K562 (cell line): ENCODE results near the gene HLA-E. TPM values are rescaled to one million over a fixed set of nuclear protein-coding genes. Genes with fewer than 3 reads are reported as not detected.

ENCODE experiments used
- CTCF ChIP-seq, 3 experiments: IDR thresholded peaks in 2 of 3; conservative IDR thresholded peaks in 1 of 3; 2 replicates each; pipeline ENCODE4 v1.5.1; 2011 to 2012; ENCODE audit warnings: low read length in 3 of 3, mild to moderate bottlenecking in 3 of 3, control low read depth in 2 of 3, improper control_type of control experiment in 1 of 3, inconsistent platforms in 1 of 3, low read depth in 1 of 3, mixed read lengths in 1 of 3, moderate library complexity in 1 of 3; ENCODE audit not compliant: insufficient read depth in 2 of 3
- DPF2 ChIP-seq: fragments of 450-650 bp; IDR thresholded peaks from 2 replicates; pipeline ENCODE4 v1.6.1; 2016
- ERF ChIP-seq: fragments of 450-650 bp; formaldehyde crosslinking; IDR thresholded peaks from 2 replicates; pipeline ENCODE4 v1.4.0; 2020; ENCODE audit warnings: mild to moderate bottlenecking, mixed read lengths
- HNRNPLL ChIP-seq: fragments of 200-400 bp; formaldehyde crosslinking; IDR thresholded peaks from 2 replicates; pipeline ENCODE4 v1.6.1; 2017; ENCODE audit warnings: low read length, low read depth, mild to moderate bottlenecking; ENCODE audit not compliant: poor library complexity, severe bottlenecking
- MLLT1 ChIP-seq, 2 experiments: fragments of 450-650 bp; IDR thresholded peaks; 2 replicates each; pipeline ENCODE4 v1.6.1; 2016
- MTA1 ChIP-seq: fragments of 450-650 bp; IDR thresholded peaks from 2 replicates; pipeline ENCODE4 v1.6.1; 2017; ENCODE audit warnings: borderline replicate concordance
- MTA3 ChIP-seq: fragments of 450-650 bp; formaldehyde crosslinking; IDR thresholded peaks from 2 replicates; pipeline ENCODE4 v1.6.1; 2017; ENCODE audit warnings: mild to moderate bottlenecking, borderline replicate concordance
- NRF1 ChIP-seq, 2 experiments: fragments of 450-650 bp; IDR thresholded peaks in 1 of 2; conservative IDR thresholded peaks in 1 of 2; 2 replicates each; pipeline ENCODE4 v1.6.1; 2014; ENCODE audit warnings: mild to moderate bottlenecking in 2 of 2
- PHB ChIP-seq: fragments of 250-450 bp; sonication (Bioruptor Pico); IDR thresholded peaks from 2 replicates; pipeline ENCODE4 v1.5.0; 2021
- SAFB ChIP-seq: fragments of 200-400 bp; formaldehyde crosslinking; IDR thresholded peaks from 2 replicates; pipeline ENCODE4 v1.6.1; 2017; ENCODE audit warnings: low read depth, low read length, borderline replicate concordance
- SMARCA4 ChIP-seq: fragments of 450-650 bp; IDR thresholded peaks from 2 replicates; pipeline ENCODE4 v1.6.1; 2016
- SOX6 ChIP-seq: fragments of 450-650 bp; IDR thresholded peaks from 2 replicates; pipeline ENCODE4 v1.6.1; 2014; ENCODE audit warnings: mild to moderate bottlenecking
- SPI1 ChIP-seq: IDR thresholded peaks from 2 replicates; pipeline ENCODE4 v1.6.1; 2011; ENCODE audit warnings: low read depth, low read length, control low read depth, borderline replicate concordance
- SRSF1 ChIP-seq: fragments of 200-400 bp; formaldehyde crosslinking; IDR thresholded peaks from 2 replicates; pipeline ENCODE4 v1.6.1; 2017; ENCODE audit warnings: mild to moderate bottlenecking, low read depth, low read length, moderate library complexity
- ZNF24 ChIP-seq: fragments of 450-650 bp; IDR thresholded peaks from 2 replicates; pipeline ENCODE4 v1.6.1; 2016
- ZNF695 ChIP-seq: fragments of 450-650 bp; formaldehyde crosslinking; IDR thresholded peaks from 2 replicates; pipeline ENCODE4 v1.4.0; 2020; ENCODE audit warnings: mild to moderate bottlenecking, moderate library complexity
- polyA plus RNA-seq, 8 experiments: library from polyadenylated mRNA; depleted of rRNA in 4 of 8; stranded (reverse) in 5 of 8; unstranded in 3 of 8; fragments of >200 nt; fragmentation: Nextera tagmentation in 2 of 8; fragmentation: Illumina TruSeq in 1 of 8; extraction: Ambion mirVana in 2 of 8; extraction: Trizol in 1 of 8; gene quantifications; 2 replicates each; pipeline versions ENCODE4 v1.2.1 to v1.2.3, GENCODE V29; 2011 to 2014; ENCODE audit warnings: inconsistent platforms in 1 of 8, missing spikeins in 1 of 8
- total RNA-seq, 7 experiments: library from RNA; depleted of rRNA in 6 of 7; stranded (reverse); fragments of >200 nt in 6 of 7; fragmentation: Illumina TruSeq in 2 of 7; extraction: Trizol in 2 of 7; gene quantifications; 2 replicates each; pipeline versions ENCODE4 v1.2.1 to v1.2.3, GENCODE V29; 2011 to 2021; ENCODE audit warnings: low replicate concordance in 1 of 7
- TF ChIP-seq, protein P1 (sequence below): sonication (generic); formaldehyde crosslinking; IDR thresholded peaks from 2 replicates; pipeline ENCODE4 v1.8.1; 2023; ENCODE audit warnings: mild to moderate bottlenecking, missing genetic modification reagents
- TF ChIP-seq, protein P2 (sequence below), 3 experiments: fragments of 200-800 bp in 1 of 3; sonication (Bioruptor generic) in 1 of 3; sonication (generic) in 1 of 3; formaldehyde crosslinking in 1 of 3; IDR thresholded peaks; 2 replicates each; pipeline versions ENCODE4 v1.6.1 to v1.8.0; 2016 to 2022; ENCODE audit warnings: mild to moderate bottlenecking in 2 of 3, missing compliant biosample characterization in 2 of 3, missing genetic modification characterization in 2 of 3, missing genetic modification reagents in 1 of 3
- TF ChIP-seq, protein P3 (sequence below): fragments of 450-650 bp; formaldehyde crosslinking; IDR thresholded peaks from 2 replicates; pipeline ENCODE4 v1.4.0; 2020; ENCODE audit warnings: mild to moderate bottlenecking, moderate library complexity

Gene HLA-E
- total and polyA plus RNA-seq, 9 of the 15 experiments (the other 6 are each of a cell fraction or from before 2014, with no cell fraction given): 3.2 to 39.9 (median 26.8) TPM

DNA sequence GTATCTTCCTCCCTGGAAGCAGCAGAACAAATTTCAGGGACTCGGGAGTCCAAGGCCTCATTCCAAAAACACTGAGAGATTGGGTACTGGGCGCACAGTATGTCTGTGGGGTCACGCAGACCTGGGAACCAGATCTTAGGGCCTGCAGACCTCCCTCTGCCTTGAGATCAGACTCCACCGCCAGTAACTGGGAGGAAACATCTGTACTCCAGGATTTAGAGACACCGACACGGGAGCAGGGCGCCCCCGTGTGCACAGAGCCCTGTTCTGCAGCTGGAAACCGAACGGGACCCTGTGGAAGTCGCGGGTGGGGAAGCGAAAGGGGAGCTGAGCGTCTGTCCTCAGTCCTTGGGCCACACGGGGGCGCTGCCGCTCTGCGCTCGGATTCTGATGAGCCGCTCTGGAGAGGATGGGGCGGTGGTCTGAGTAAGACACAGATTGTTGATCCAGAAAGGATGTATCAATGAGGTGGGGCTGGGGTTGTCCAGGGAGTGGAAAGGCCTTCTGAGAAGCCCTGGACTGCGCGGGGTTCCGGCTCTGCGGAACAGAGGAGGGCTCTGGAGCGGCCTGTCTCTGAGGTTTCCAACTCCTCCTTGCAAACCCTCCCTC lies 35.7 kb upstream of the HLA-E start (continued):
- TF ChIP-seq MLLT1 (IDR thresholded peaks at IDR 0.05): 0 out of 4 replicates have a peak, but pooled peaks of 1 of the 2 experiments have one; percentile 16
- peak; percentile 48; the same call in 1 of the 2 replicates for TF ChIP-seq ZNF24
- TF ChIP-seq DPF2: 0 out of 2 replicates have a peak, but pooled peaks have one; percentile 33
- peak; percentile 58 for TF ChIP-seq SOX6
- peak; percentile 98 for TF ChIP-seq CTCF (IDR thresholded peaks at IDR 0.05 in 2 of 3, conservative IDR thresholded peaks at IDR 0.05 in 1 of 3; ENCODE audit: insufficient read depth in 2 of 3, low read depth in 1 of 3, low read length in 3 of 3)
- 0 out of 2 replicates have a peak, but pooled peaks have one; percentile 29 for TF ChIP-seq PHB
- TF ChIP-seq SMARCA4: peak; percentile 45; the same call in 1 of the 2 replicates
- TF ChIP-seq, protein P1, sequence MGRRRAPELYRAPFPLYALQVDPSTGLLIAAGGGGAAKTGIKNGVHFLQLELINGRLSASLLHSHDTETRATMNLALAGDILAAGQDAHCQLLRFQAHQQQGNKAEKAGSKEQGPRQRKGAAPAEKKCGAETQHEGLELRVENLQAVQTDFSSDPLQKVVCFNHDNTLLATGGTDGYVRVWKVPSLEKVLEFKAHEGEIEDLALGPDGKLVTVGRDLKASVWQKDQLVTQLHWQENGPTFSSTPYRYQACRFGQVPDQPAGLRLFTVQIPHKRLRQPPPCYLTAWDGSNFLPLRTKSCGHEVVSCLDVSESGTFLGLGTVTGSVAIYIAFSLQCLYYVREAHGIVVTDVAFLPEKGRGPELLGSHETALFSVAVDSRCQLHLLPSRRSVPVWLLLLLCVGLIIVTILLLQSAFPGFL (CRISPR knock-in tag): no peak
- TF ChIP-seq, protein P2, sequence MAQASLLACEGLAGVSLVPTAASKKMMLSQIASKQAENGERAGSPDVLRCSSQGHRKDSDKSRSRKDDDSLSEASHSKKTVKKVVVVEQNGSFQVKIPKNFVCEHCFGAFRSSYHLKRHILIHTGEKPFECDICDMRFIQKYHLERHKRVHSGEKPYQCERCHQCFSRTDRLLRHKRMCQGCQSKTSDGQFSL (CRISPR knock-in tag; IDR thresholded peaks at IDR 0.05): no peak
- TF ChIP-seq, protein P2 (tag; IDR thresholded peaks at IDR 0.05): no peak
- no peak for TF ChIP-seq SRSF1
- TF ChIP-seq HNRNPLL: no peak
- TF ChIP-seq NRF1 (conservative IDR thresholded peaks at IDR 0.05 in 1 of 2, IDR thresholded peaks at IDR 0.05 in 1 of 2): 0 out of 4 replicates have a peak, but pooled peaks of 1 of the 2 experiments have one; percentile 15
- peak; percentile 39; the same call in 1 of the 2 replicates for TF ChIP-seq SPI1
- peak; percentile 68; the same call in 1 of the 2 replicates for TF ChIP-seq MTA3
- TF ChIP-seq SAFB: peak; percentile 81; the same call in 1 of the 2 replicates
- TF ChIP-seq, protein P3, sequence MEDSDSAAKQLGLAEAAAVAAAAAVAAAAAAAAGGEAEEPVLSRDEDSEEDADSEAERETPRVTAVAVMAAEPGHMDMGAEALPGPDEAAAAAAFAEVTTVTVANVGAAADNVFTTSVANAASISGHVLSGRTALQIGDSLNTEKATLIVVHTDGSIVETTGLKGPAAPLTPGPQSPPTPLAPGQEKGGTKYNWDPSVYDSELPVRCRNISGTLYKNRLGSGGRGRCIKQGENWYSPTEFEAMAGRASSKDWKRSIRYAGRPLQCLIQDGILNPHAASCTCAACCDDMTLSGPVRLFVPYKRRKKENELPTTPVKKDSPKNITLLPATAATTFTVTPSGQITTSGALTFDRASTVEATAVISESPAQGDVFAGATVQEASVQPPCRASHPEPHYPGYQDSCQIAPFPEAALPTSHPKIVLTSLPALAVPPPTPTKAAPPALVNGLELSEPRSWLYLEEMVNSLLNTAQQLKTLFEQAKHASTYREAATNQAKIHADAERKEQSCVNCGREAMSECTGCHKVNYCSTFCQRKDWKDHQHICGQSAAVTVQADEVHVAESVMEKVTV (CRISPR knock-in tag): peak; percentile 81
- TF ChIP-seq ERF: no peak
- TF ChIP-seq MTA1: no peak
- TF ChIP-seq ZNF695 (CRISPR knock-in tag): no peak
